Endodermal cell (in vitro differentiated cells): ENCODE measurements around the gene LMBR1. TPM values are rescaled to one million over a fixed set of nuclear protein-coding genes. Genes with fewer than 3 reads are reported as not detected.

Source experiments
- DNase-seq: peaks from one replicate; pipeline ENCODE4 v3.0.0-alpha.2; 2017
- H3K27ac ChIP-seq: 2 replicates; pipeline ENCODE4 v1.5.1; 2013; ENCODE audit warnings: mild to moderate bottlenecking, low read depth, low read length, moderate library complexity
- H3K27me3 ChIP-seq: 2 replicates; pipeline ENCODE4 v1.6.1; 2013; ENCODE audit warnings: mild to moderate bottlenecking, low read length, moderate library complexity; ENCODE audit not compliant: insufficient read depth, control insufficient read depth, poor library complexity, severe bottlenecking
- H3K36me3 ChIP-seq: 2 replicates; pipeline ENCODE4 v1.7.0; 2013; ENCODE audit warnings: mild to moderate bottlenecking, low read length, moderate library complexity; ENCODE audit not compliant: control insufficient read depth, insufficient read depth
- H3K4me1 ChIP-seq: one replicate; pipeline ENCODE4 v1.7.0; 2013; ENCODE audit warnings: low read length; ENCODE audit not compliant: control insufficient read depth, insufficient read depth
- H3K4me3 ChIP-seq: 2 replicates; pipeline ENCODE4 v1.5.1; 2013; ENCODE audit warnings: mild to moderate bottlenecking, low read length, moderate library complexity
- H3K9ac ChIP-seq: 2 replicates; pipeline ENCODE4 v1.6.1; 2013; ENCODE audit warnings: mild to moderate bottlenecking, low read length, moderate library complexity; ENCODE audit not compliant: poor library complexity, severe bottlenecking; ENCODE audit errors: extremely low read depth
- H3K9me3 ChIP-seq: 2 replicates; pipeline ENCODE4 v1.6.1; 2013; ENCODE audit warnings: mild to moderate bottlenecking, low read length, moderate library complexity; ENCODE audit not compliant: control insufficient read depth
- H3K27ac Mint-ChIP-seq: 2 replicates; pipeline ENCODE4 v1.8.0; 2020; ENCODE audit warnings: mixed read lengths
- H3K27me3 Mint-ChIP-seq: 2 replicates; pipeline ENCODE4 v1.8.0; 2021; ENCODE audit warnings: mild to moderate bottlenecking, mixed read lengths; ENCODE audit not compliant: insufficient read depth
- H3K36me3 Mint-ChIP-seq: 2 replicates; pipeline ENCODE4 v1.8.0; 2020; ENCODE audit warnings: low read depth, mixed read lengths
- H3K4me1 Mint-ChIP-seq: 2 replicates; pipeline ENCODE4 v1.8.0; 2020; ENCODE audit warnings: mixed read lengths
- H3K4me3 Mint-ChIP-seq: 2 replicates; pipeline ENCODE4 v1.8.0; 2020; ENCODE audit warnings: mild to moderate bottlenecking, moderate library complexity, mixed read lengths
- H3K9me3 Mint-ChIP-seq: 2 replicates; pipeline ENCODE4 v1.8.0; 2020; ENCODE audit warnings: mild to moderate bottlenecking, mixed read lengths
- CTCF ChIP-seq: fragments of 200-600 bp; sonication (generic); conservative IDR thresholded peaks from 2 replicates; pipeline ENCODE4 v1.5.0; 2021; ENCODE audit warnings: antibody characterized with exemption, mild to moderate bottlenecking
- WGBS, 2 experiments: methylation state at CpG; one replicate each; pipeline versions ENCODE4 v1.1.5 to v1.1.7; 2013; ENCODE audit warnings: missing lambda C conversion rate in 2 of 2, mixed read lengths in 1 of 2; ENCODE audit not compliant: insufficient coverage in 1 of 2, insufficient read length in 1 of 2; 5-methylcytosine and 5-hydroxymethylcytosine counted together
- total RNA-seq, 2 donors: library from RNA; stranded (reverse); fragmentation: NEBNext Ultra II Directional in 1 of 2; extraction: Animal tissue kit (Norgen Biotek cat#: 25700) in 1 of 2; gene quantifications; 2 replicates in 1 of 2; 3 replicates in 1 of 2; pipeline ENCODE4 v1.2.1, GENCODE V29; 2021

Gene LMBR1
- total RNA-seq, 2 donors from 2014 or later: 80.9 to 88.3 TPM

GRCh38 chr7:156731651-156732050 lies 161.3 kb downstream of the LMBR1 start:
- no peak overlapping the region for H3K27ac ChIP-seq
- Mint-ChIP-seq H3K4me1 (no peaks in the 10 kb centered on the region), H3K27me3 (no peaks in the 10 kb centered on the region), H3K9me3 (peaks cover 17% of the 10 kb centered on the region), H3K4me3 (no peak overlapping the region), H3K27ac (no peak overlapping the region), H3K36me3 (peaks cover 45% of the 10 kb centered on the region)
- H3K4me1 ChIP-seq: no peaks in the 10 kb centered on the region
- H3K9me3 ChIP-seq: peaks cover 19% of the 10 kb centered on the region
- TF ChIP-seq CTCF: no peak
- no peak for DNase-seq
- peaks cover 30% of the 10 kb centered on the region for H3K36me3 ChIP-seq
- H3K27me3 ChIP-seq: no peaks in the 10 kb centered on the region
- H3K4me3 ChIP-seq: no peak overlapping the region
- H3K9ac ChIP-seq: no peak overlapping the region

DNA sequence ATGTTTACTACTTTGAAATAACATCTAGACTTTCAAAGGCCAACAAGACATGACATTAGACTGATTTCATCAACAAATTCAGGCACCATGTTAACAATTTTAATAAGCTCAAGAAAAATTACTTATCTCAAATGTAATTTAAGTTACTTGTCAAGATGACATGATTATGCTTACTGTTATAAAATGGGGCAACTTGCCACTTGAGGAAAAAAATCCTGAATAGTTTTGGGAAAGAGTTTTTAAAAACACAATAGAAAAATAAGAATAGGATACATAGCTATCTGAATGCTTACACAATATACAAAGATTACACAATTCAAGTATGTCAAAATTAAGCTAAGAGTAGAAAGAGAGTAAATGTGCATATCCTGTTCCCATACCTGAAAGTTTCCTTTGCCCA lies 167.0 kb downstream of the LMBR1 start:
- Histone ChIP-seq H3K4me3 (no peak overlapping the region), H3K4me1 (no peaks in the 10 kb centered on the region), H3K27ac (no peak overlapping the region), H3K9me3 (no peaks in the 10 kb centered on the region), H3K27me3 (no peaks in the 10 kb centered on the region), H3K36me3 (peaks cover 14% of the 10 kb centered on the region), H3K9ac (no peak overlapping the region)
- H3K4me1 Mint-ChIP-seq: peaks cover 5% of the 10 kb centered on the region
- no peak for DNase-seq
- H3K27me3 Mint-ChIP-seq: no peaks in the 10 kb centered on the region
- peaks cover under 1% of the 10 kb centered on the region for H3K36me3 Mint-ChIP-seq
- no peak overlapping the region for H3K27ac Mint-ChIP-seq
- no peak overlapping the region for H3K4me3 Mint-ChIP-seq
- H3K9me3 Mint-ChIP-seq: no peaks in the 10 kb centered on the region
- TF ChIP-seq CTCF: no peak

DNA sequence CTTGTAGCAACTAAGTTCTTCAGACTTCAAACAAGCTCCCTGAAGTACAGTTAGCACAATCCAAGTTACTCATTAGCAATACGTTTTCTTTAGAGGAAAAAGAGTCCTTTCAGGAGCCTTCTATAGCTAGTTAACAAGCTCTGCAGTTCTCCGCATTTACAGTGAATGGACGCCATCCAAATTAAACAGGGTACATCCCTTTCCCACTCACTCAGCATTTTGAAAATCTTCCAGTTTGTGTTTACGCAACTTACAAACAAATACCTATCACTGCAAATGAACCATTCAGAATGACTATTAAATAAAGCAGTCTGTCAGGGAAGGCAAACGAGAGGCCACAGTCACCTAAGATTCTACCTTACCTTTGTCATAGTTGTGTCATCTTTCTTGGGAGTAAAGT lies 167.9 kb downstream of the LMBR1 start:
- H3K27ac Mint-ChIP-seq: no peak overlapping the region
- Histone ChIP-seq H3K9ac (no peak overlapping the region), H3K27ac (no peak overlapping the region), H3K36me3 (peaks cover 18% of the 10 kb centered on the region), H3K4me1 (no peaks in the 10 kb centered on the region), H3K27me3 (no peaks in the 10 kb centered on the region), H3K4me3 (no peak overlapping the region), H3K9me3 (no peaks in the 10 kb centered on the region)
- no peak overlapping the region for H3K4me3 Mint-ChIP-seq
- no peak for DNase-seq
- 91 to 92% methylated on average over 4 to 5 of the region's 5 CpGs for WGBS, 2 experiments
- peaks cover 5% of the 10 kb centered on the region for H3K4me1 Mint-ChIP-seq
- no peak for TF ChIP-seq CTCF
- peaks cover 3% of the 10 kb centered on the region for H3K36me3 Mint-ChIP-seq
- no peaks in the 10 kb centered on the region for H3K9me3 Mint-ChIP-seq
- no peaks in the 10 kb centered on the region for H3K27me3 Mint-ChIP-seq
